ENCODE results near the gene TMEM238. TPM values are rescaled to one million over a fixed set of nuclear protein-coding genes. Genes with fewer than 3 reads are reported as not detected.

The TMEM238 gene
- total RNA-seq, 1 experiment from 2014 or later, result 18.1 TPM

- BruUV-seq (replicated peaks), result no TSS peak
- peaks cover 7% of the 10 kb centered on the region for H3K27me3 Mint-ChIP-seq (ENCODE audit: insufficient read depth, unreplicated experiment)
- Histone ChIP-seq H3K4me3 (ENCODE audit: low read depth, low read length) (peak within 1 kb of the TSS; percentile 57), H3K9me3 (no peaks in the 10 kb centered on the region), H3K27me3 (replicated peaks; ENCODE audit: control insufficient read depth, insufficient read depth, low read length) (no peaks in the 10 kb centered on the region; the same call in none of the 2 replicates), H3K36me3 (ENCODE audit: control insufficient read depth, insufficient read depth, low read length) (no peaks in the 10 kb centered on the region), H3K4me1 (peaks cover 30% of the 10 kb centered on the region)
- H3K4me1 Mint-ChIP-seq (ENCODE audit: low read depth, unreplicated experiment), result peaks cover 28% of the 10 kb centered on the region
- intact Hi-C loops (cut with micrococcal nuclease; ENCODE audit: unreplicated experiment), result no loop called here
- CTCF ChIA-PET, result no interaction called here
- no peak for DNase-seq
- H3K4me3 Mint-ChIP-seq (ENCODE audit: unreplicated experiment), result peak within 1 kb of the TSS; percentile 91
- peak within 1 kb of the TSS; percentile 36 for H3K27ac Mint-ChIP-seq (ENCODE audit: unreplicated experiment)
- POLR2A ChIA-PET, result no interaction called here
- no peak for TF ChIP-seq CTCF (IDR thresholded peaks at IDR 0.05; ENCODE audit: insufficient read depth in 1 of 2, low read depth in 1 of 2, low read length in 1 of 2, severe bottlenecking in 1 of 2, unreplicated experiment in 1 of 2)
- peaks cover 29% of the 10 kb centered on the region for H3K36me3 Mint-ChIP-seq (ENCODE audit: insufficient read depth, unreplicated experiment)
- H3K9me3 Mint-ChIP-seq (ENCODE audit: unreplicated experiment), result no peaks in the 10 kb centered on the region
Measured at GRCh38 chr19:55370305-55370988, 13.6 kb downstream of the TMEM238 start, which contains the start of gene IL11. Gene IL11, minus strand, starts transcription at chr19:55370463. Its CDS starts 153 bp downstream, at chr19:55370310.

GRCh38 chr19:55369653-55370304 lies 14.3 kb downstream of the TMEM238 start:
- intact Hi-C loops (cut with micrococcal nuclease; ENCODE audit: unreplicated experiment), result no loop called here
- peak overlapping the region; percentile 36 for H3K27ac Mint-ChIP-seq (ENCODE audit: unreplicated experiment)

More at GRCh38 chr19:55369653-55370304, 14.3 kb downstream of the TMEM238 start:
- Histone ChIP-seq H3K4me3 (ENCODE audit: low read depth, low read length) (peak overlapping the region; percentile 57), H3K27me3 (replicated peaks; ENCODE audit: control insufficient read depth, insufficient read depth, low read length) (no peaks in the 10 kb centered on the region; the same call in none of the 2 replicates), H3K36me3 (ENCODE audit: control insufficient read depth, insufficient read depth, low read length) (no peaks in the 10 kb centered on the region), H3K9me3 (no peaks in the 10 kb centered on the region), H3K4me1 (peaks cover 28% of the 10 kb centered on the region)
- CTCF ChIA-PET, result interaction anchor here (0.6 to 0.9 kb wide), 2 partner anchors 14 to 89 kb away, joined by 3 read pairs; partner anchors contain the start of gene HSPBP1
- BruUV-seq (replicated peaks), result no TSS peak
- Mint-ChIP-seq H3K27me3 (ENCODE audit: insufficient read depth, unreplicated experiment) (peaks cover 7% of the 10 kb centered on the region), H3K36me3 (ENCODE audit: insufficient read depth, unreplicated experiment) (peaks cover 23% of the 10 kb centered on the region), H3K4me3 (ENCODE audit: unreplicated experiment) (peak overlapping the region; percentile 91), H3K4me1 (ENCODE audit: low read depth, unreplicated experiment) (peaks cover 28% of the 10 kb centered on the region), H3K9me3 (ENCODE audit: unreplicated experiment) (no peaks in the 10 kb centered on the region)
- POLR2A ChIA-PET, result interaction anchor here (1.4 kb wide), 1 partner anchor 38 kb away, joined by 5 read pairs; the partner anchor contains the start of gene UBE2S
- DNase-seq, result peak; percentile 79 to 84
- peak in 1 of 2 experiments; percentile 2 for TF ChIP-seq CTCF (IDR thresholded peaks at IDR 0.05; ENCODE audit: insufficient read depth in 1 of 2, low read depth in 1 of 2, low read length in 1 of 2, severe bottlenecking in 1 of 2, unreplicated experiment in 1 of 2)
